KMS-11 (cell line): Measurements from ENCODE around the gene SUPT5H.

Source experiments
- H2AFZ ChIP-seq: fragments of 200-600 bp; sonication (generic); 2 replicates; pipeline ENCODE4 v1.6.1; 2016; ENCODE audit warnings: antibody characterized with exemption, mixed run types, low read depth
- H3K27ac ChIP-seq: fragments of 200-600 bp; sonication (generic); 2 replicates; pipeline ENCODE4 v1.6.1; 2016; ENCODE audit warnings: mild to moderate bottlenecking, mixed run types
- H3K27me3 ChIP-seq: fragments of 200-600 bp; sonication (generic); 2 replicates; pipeline ENCODE4 v1.6.1; 2017; ENCODE audit warnings: mild to moderate bottlenecking, low read depth, mixed run types, moderate library complexity; ENCODE audit not compliant: insufficient read depth
- H3K36me3 ChIP-seq: fragments of 200-600 bp; sonication (generic); 2 replicates; pipeline ENCODE4 v1.6.1; 2017; ENCODE audit warnings: mild to moderate bottlenecking, mixed run types; ENCODE audit not compliant: insufficient read depth
- H3K4me1 ChIP-seq: fragments of 200-600 bp; sonication (generic); 2 replicates; pipeline ENCODE4 v1.6.1; 2016; ENCODE audit warnings: mild to moderate bottlenecking, low read depth, mixed run types; ENCODE audit not compliant: poor library complexity, severe bottlenecking
- H3K4me2 ChIP-seq: fragments of 200-600 bp; sonication (generic); 2 replicates; pipeline ENCODE4 v1.7.0; 2016; ENCODE audit warnings: mild to moderate bottlenecking, mixed run types
- H3K4me3 ChIP-seq: fragments of 200-600 bp; sonication (generic); IDR thresholded peaks from 2 replicates; pipeline ENCODE4 v1.6.1; 2017; ENCODE audit warnings: low read depth, low read length, mixed read lengths; ENCODE audit not compliant: insufficient read depth
- H3K79me2 ChIP-seq: fragments of 200-600 bp; sonication (generic); 2 replicates; pipeline ENCODE4 v1.6.1; 2016; ENCODE audit warnings: low read depth, mixed run types; ENCODE audit not compliant: insufficient read depth
- H3K9ac ChIP-seq: fragments of 200-600 bp; sonication (generic); 2 replicates; pipeline ENCODE4 v1.6.1; 2016; ENCODE audit warnings: mild to moderate bottlenecking, mixed run types
- H4K20me1 ChIP-seq: fragments of 200-600 bp; sonication (generic); 2 replicates; pipeline ENCODE4 v1.6.1; 2016; ENCODE audit warnings: mild to moderate bottlenecking, mixed run types; ENCODE audit not compliant: insufficient read depth
- TF ChIP-seq, protein P1 (sequence below): fragments of 200-600 bp; sonication (generic); conservative IDR thresholded peaks from 2 replicates; pipeline ENCODE4 v1.6.1; 2017; ENCODE audit warnings: low read depth, mild to moderate bottlenecking, antibody characterized with exemption, low read length, moderate library complexity, mixed read lengths

The SUPT5H gene

DNA sequence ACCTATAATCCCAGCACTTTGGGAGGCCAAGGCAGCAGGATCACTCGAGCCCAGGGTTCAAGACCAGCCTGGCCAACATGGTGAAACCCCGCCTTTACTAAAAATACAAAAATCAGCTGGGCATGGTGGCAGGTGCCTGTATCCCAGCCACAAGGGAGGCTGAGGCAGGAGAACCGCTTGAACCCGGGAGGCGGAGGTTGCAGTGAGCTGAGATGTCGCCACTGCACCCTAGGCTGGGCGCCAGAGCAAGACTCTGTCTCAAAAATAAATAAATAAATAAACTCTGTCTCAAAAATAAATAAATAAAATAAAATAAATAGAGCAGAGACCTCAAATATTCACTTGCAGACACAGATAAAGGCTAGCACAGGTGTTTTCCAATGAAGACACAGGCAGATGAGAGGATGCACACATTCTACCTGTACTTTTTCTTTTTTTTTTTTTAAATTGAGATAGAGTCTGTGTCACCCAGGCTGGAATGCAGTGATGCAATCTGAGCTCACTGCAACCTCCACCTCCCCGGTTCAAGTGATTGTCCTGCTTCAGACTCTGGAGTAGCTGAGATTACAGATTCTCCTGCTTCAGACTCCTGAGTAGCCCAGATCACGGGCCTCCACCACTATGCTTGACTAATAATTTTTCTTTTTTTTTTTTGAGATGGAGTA is 7.0 kb upstream of the SUPT5H start:
- Histone ChIP-seq H3K4me2 (no peak overlapping the region), H3K4me3 (no peak overlapping the region), H3K4me1 (peaks cover 24% of the 10 kb centered on the region), H4K20me1 (no peaks in the 10 kb centered on the region), H2AFZ (no peak overlapping the region), H3K27me3 (no peaks in the 10 kb centered on the region), H3K36me3 (peaks cover 17% of the 10 kb centered on the region; the same call in 1 of the 2 replicates), H3K79me2 (peaks cover 23% of the 10 kb centered on the region), H3K9ac (no peak overlapping the region), H3K27ac (no peak overlapping the region)
- TF ChIP-seq, protein P1, sequence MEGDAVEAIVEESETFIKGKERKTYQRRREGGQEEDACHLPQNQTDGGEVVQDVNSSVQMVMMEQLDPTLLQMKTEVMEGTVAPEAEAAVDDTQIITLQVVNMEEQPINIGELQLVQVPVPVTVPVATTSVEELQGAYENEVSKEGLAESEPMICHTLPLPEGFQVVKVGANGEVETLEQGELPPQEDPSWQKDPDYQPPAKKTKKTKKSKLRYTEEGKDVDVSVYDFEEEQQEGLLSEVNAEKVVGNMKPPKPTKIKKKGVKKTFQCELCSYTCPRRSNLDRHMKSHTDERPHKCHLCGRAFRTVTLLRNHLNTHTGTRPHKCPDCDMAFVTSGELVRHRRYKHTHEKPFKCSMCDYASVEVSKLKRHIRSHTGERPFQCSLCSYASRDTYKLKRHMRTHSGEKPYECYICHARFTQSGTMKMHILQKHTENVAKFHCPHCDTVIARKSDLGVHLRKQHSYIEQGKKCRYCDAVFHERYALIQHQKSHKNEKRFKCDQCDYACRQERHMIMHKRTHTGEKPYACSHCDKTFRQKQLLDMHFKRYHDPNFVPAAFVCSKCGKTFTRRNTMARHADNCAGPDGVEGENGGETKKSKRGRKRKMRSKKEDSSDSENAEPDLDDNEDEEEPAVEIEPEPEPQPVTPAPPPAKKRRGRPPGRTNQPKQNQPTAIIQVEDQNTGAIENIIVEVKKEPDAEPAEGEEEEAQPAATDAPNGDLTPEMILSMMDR: no peak

DNA sequence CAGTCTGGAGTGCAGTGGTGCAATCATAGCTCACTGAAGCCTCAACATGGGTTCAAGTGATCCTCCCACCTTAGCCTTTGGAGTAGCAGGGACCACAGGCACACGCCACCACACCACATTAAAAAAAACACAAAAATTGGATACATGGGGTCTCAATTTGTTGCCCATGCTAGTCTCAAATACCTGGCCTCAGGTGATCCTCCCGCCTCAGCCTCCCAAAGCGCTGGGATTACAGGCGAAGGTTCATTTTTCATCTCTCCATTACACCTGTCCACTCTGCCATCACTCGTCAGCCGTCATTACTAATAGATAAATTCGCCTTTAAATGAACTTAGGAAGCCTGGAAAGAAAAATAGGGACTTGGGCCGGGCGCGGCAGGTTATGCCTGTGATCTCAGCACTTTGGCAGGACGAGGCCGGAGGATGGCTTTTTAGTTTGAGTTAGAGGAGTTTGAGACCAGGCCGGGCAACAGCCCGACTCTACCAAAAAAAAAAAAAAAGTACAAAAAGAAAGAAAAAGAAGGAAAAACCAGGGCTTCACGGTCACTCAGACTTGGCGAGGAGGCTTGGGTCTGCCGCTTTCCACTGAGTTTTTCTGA is 685 bp upstream of the SUPT5H start:
- Histone ChIP-seq H3K9ac (peak overlapping the region; percentile 73), H3K4me2 (peak overlapping the region; percentile 84), H4K20me1 (no peaks in the 10 kb centered on the region; the same call in none of the 2 replicates), H3K4me3 (no peak overlapping the region), H3K79me2 (peaks cover 48% of the 10 kb centered on the region), H3K27ac (peak overlapping the region; percentile 75), H3K27me3 (no peaks in the 10 kb centered on the region), H2AFZ (peak overlapping the region; percentile 66), H3K36me3 (no peaks in the 10 kb centered on the region), H3K4me1 (peaks cover 36% of the 10 kb centered on the region)
- TF ChIP-seq, protein P1: no peak

DNA sequence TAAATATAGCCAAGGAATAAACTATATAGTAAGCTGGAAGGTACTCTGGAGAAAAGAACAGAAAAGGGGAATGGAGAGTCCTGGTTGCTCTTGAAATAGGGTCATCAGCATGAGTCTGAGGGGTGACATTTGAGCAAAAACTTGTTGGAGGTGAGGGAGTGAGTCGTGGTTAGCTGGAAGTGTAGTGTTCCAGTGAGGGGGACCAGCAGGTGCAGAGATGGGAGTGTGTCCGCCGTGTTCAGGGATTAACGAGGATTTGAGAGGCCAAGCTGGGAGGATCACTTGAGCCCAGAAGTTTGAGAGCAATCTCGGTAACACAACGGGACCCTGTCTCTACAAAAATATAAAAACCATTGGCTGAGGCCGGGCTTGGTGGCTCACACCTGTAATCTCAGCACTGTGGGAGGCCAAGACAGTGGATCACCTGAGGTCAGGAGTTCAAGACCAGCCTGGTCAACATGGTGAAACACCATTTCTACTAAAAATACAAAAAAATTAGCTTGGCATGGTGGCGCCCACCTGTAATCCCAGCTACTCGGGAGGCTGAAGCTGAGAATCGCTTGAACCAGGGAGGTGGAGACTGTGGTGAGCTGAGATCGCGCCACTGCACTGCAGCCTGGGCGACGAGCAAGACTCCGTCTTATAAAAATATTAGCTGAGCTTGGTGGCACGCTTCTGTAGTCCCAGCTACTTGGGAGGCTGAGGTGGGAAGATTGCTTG is 1.1 kb downstream of the SUPT5H start:
- peak overlapping the region; percentile 72 for H3K4me2 ChIP-seq
- H3K4me1 ChIP-seq: peaks cover 36% of the 10 kb centered on the region
- H3K27me3 ChIP-seq: no peaks in the 10 kb centered on the region
- H3K36me3 ChIP-seq: no peaks in the 10 kb centered on the region
- H3K4me3 ChIP-seq: no peak overlapping the region
- H4K20me1 ChIP-seq: no peaks in the 10 kb centered on the region; the same call in none of the 2 replicates
- H3K79me2 ChIP-seq: peaks cover 66% of the 10 kb centered on the region
- TF ChIP-seq, protein P1: no peak
- peak overlapping the region; percentile 75; the same call in 1 of the 2 replicates for H3K27ac ChIP-seq
- peak overlapping the region; percentile 73 for H3K9ac ChIP-seq
- H2AFZ ChIP-seq: no peak overlapping the region

DNA sequence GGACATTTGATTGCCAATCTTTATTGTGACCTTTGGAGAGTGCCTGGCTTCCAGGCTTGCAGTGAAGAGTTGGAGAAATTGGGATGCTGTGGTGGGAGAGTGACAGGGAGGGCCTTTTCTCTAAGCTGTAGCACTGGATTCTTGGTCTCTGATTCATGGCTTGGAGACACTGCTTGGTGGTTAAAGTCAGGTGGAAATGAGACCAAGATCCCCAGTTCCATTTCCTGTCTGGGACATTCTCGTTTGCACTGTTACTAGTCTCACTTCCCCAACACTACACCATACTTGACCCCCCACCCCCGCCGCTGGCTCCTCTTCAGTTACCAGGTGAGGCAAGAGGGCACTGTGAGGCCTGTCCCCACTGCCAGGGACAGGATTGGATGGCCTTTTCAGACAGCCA is 2.9 kb downstream of the SUPT5H start:
- TF ChIP-seq, protein P1: no peak
- Histone ChIP-seq H3K4me1 (peaks cover 36% of the 10 kb centered on the region), H3K4me3 (no peak overlapping the region), H3K9ac (no peak overlapping the region), H3K4me2 (peak overlapping the region; percentile 72), H4K20me1 (no peaks in the 10 kb centered on the region; the same call in none of the 2 replicates), H3K36me3 (peaks cover 3% of the 10 kb centered on the region; the same call in 1 of the 2 replicates), H3K27me3 (no peaks in the 10 kb centered on the region), H3K79me2 (peaks cover 78% of the 10 kb centered on the region), H3K27ac (peak overlapping the region; percentile 21; the same call in 1 of the 2 replicates), H2AFZ (no peak overlapping the region)
